Naive B cell (primary cell): ENCODE data around the gene ECPAS. TPM values are rescaled to one million over a fixed set of nuclear protein-coding genes. Genes with fewer than 3 reads are reported as not detected.

ENCODE experiments used
- ATAC-seq, 2 donors: fragments of 150-1000 bp; cut with Tn5 transposase; 2 replicates each; pipeline ENCODE4 v1.10.0; 2021; ENCODE audit warnings: low read depth in 2 of 2, mild to moderate bottlenecking in 2 of 2, moderate library complexity in 2 of 2
- DNase-seq: peaks from one replicate; pipeline ENCODE4 v3.0.0; 2022
- H3K27ac Mint-ChIP-seq, 6 donors: one replicate each; pipeline ENCODE4 v1.8.0; 2020 to 2022; ENCODE audit warnings: mild to moderate bottlenecking in 6 of 6, mixed read lengths in 6 of 6, moderate library complexity in 5 of 6, inconsistent platforms in 2 of 6
- H3K27me3 Mint-ChIP-seq, 3 donors: one replicate each; pipeline ENCODE4 v1.8.0; 2021 to 2022; ENCODE audit warnings: mixed read lengths in 3 of 3, mild to moderate bottlenecking in 1 of 3
- H3K36me3 Mint-ChIP-seq, 2 donors: one replicate each; pipeline ENCODE4 v1.8.0; 2020 to 2022; ENCODE audit warnings: mixed read lengths in 2 of 2, inconsistent platforms in 1 of 2, mild to moderate bottlenecking in 1 of 2
- H3K4me1 Mint-ChIP-seq, 3 donors: one replicate each; pipeline ENCODE4 v1.8.0; 2020 to 2022; ENCODE audit warnings: mixed read lengths in 3 of 3, inconsistent platforms in 1 of 3, mild to moderate bottlenecking in 1 of 3, moderate library complexity in 1 of 3
- H3K4me3 Mint-ChIP-seq, 8 donors: one replicate each; pipeline ENCODE4 v1.8.0; 2020 to 2022; ENCODE audit warnings: mild to moderate bottlenecking in 8 of 8, mixed read lengths in 8 of 8, moderate library complexity in 8 of 8, inconsistent platforms in 2 of 8
- H3K9me3 Mint-ChIP-seq, 7 donors: one replicate each; pipeline ENCODE4 v1.8.0; 2020 to 2022; ENCODE audit warnings: mixed read lengths in 7 of 7, mild to moderate bottlenecking in 5 of 7, inconsistent platforms in 2 of 7, moderate library complexity in 1 of 7
- polyA plus RNA-seq, 6 donors: library from polyadenylated mRNA; unstranded; fragments of 300-500 nt; fragmentation: Illumina TruSeq; gene quantifications; one replicate each; pipeline ENCODE4 v1.2.3, GENCODE V29; 2021; ENCODE audit warnings: low read depth in 6 of 6

Gene ECPAS
- polyA plus RNA-seq, 6 donors from 2014 or later = 5.0 to 10.7 (median 7.3) TPM

- DNase-seq (no peak), ATAC-seq (no peak)
- no peaks in the 10 kb centered on the region for H3K9me3 Mint-ChIP-seq
- H3K4me3 Mint-ChIP-seq = no peak overlapping the region
- H3K36me3 Mint-ChIP-seq = peaks cover 21 to 36% of the 10 kb centered on the region in 2 donors
- no peaks in the 10 kb centered on the region for H3K27me3 Mint-ChIP-seq
- no peak overlapping the region for H3K27ac Mint-ChIP-seq
- H3K4me1 Mint-ChIP-seq = no peaks in the 10 kb centered on the region
Observed at GRCh38 chr9:111389406-111389805, 94.8 kb downstream of the ECPAS start.

GRCh38 chr9:111386386-111386785 is 97.8 kb downstream of the ECPAS start:
- DNase-seq = no peak
- Mint-ChIP-seq H3K36me3 (peaks cover 13 to 21% of the 10 kb centered on the region in 2 donors), H3K27ac (no peak overlapping the region), H3K4me3 (no peak overlapping the region), H3K27me3 (no peaks in the 10 kb centered on the region), H3K4me1 (no peaks in the 10 kb centered on the region), H3K9me3 (no peaks in the 10 kb centered on the region)
- ATAC-seq = no peak

GRCh38 chr9:111381006-111381405 is 103.2 kb downstream of the ECPAS start:
- Mint-ChIP-seq H3K27me3 (no peaks in the 10 kb centered on the region), H3K4me3 (no peak overlapping the region), H3K9me3 (peaks cover 0 to 2% (median 0%) of the 10 kb centered on the region in 7 donors), H3K27ac (no peak overlapping the region), H3K4me1 (no peaks in the 10 kb centered on the region), H3K36me3 (peaks cover 18 to 37% of the 10 kb centered on the region in 2 donors)
- DNase-seq (no peak), ATAC-seq (no peak)

- no peak for DNase-seq
- H3K4me1 Mint-ChIP-seq = no peaks in the 10 kb centered on the region
- peaks cover 0 to 2% (median 0%) of the 10 kb centered on the region in 7 donors for H3K9me3 Mint-ChIP-seq
- ATAC-seq = no peak
- H3K27ac Mint-ChIP-seq = peak overlapping the region in 1 of 6 donors; percentile 0
- H3K4me3 Mint-ChIP-seq = no peak overlapping the region
- peaks cover 21 to 27% of the 10 kb centered on the region in 2 donors for H3K36me3 Mint-ChIP-seq
- H3K27me3 Mint-ChIP-seq = no peaks in the 10 kb centered on the region
Observed at GRCh38 chr9:111375817-111376564, 108.2 kb downstream of the ECPAS start.

GRCh38 chr9:111375062-111375461 is 109.1 kb downstream of the ECPAS start:
- H3K36me3 Mint-ChIP-seq = peaks cover 22 to 36% of the 10 kb centered on the region in 2 donors
- ATAC-seq (no peak), DNase-seq (no peak)
- H3K9me3 Mint-ChIP-seq = peaks cover 0 to 2% (median 0%) of the 10 kb centered on the region in 7 donors
- H3K27ac Mint-ChIP-seq = peak overlapping the region in 1 of 6 donors; percentile 24
- H3K27me3 Mint-ChIP-seq = no peaks in the 10 kb centered on the region
- H3K4me3 Mint-ChIP-seq = no peak overlapping the region
- H3K4me1 Mint-ChIP-seq = no peaks in the 10 kb centered on the region

- H3K27me3 Mint-ChIP-seq = no peaks in the 10 kb centered on the region
- no peak for ATAC-seq
- peaks cover 17 to 53% of the 10 kb centered on the region in 2 donors for H3K36me3 Mint-ChIP-seq
Observed at GRCh38 chr9:111372297-111372696, 111.9 kb downstream of the ECPAS start.

GRCh38 chr9:111366978-111367377 is 117.2 kb downstream of the ECPAS start:
- DNase-seq (no peak), ATAC-seq (no peak)
- Mint-ChIP-seq H3K27ac (no peak overlapping the region), H3K9me3 (no peaks in the 10 kb centered on the region), H3K4me3 (no peak overlapping the region), H3K27me3 (no peaks in the 10 kb centered on the region), H3K36me3 (peaks cover 37 to 82% of the 10 kb centered on the region in 2 donors), H3K4me1 (no peaks in the 10 kb centered on the region)

More at GRCh38 chr9:111372297-111372696, 111.9 kb downstream of the ECPAS start:
- Mint-ChIP-seq H3K27ac (no peak overlapping the region), H3K4me3 (no peak overlapping the region), H3K9me3 (no peaks in the 10 kb centered on the region), H3K4me1 (no peaks in the 10 kb centered on the region)
- no peak for DNase-seq

GRCh38 chr9:111362526-111362925 is 121.7 kb downstream of the ECPAS start:
- no peaks in the 10 kb centered on the region for H3K4me1 Mint-ChIP-seq
- H3K9me3 Mint-ChIP-seq = no peaks in the 10 kb centered on the region
- peaks cover 21 to 50% of the 10 kb centered on the region in 2 donors for H3K36me3 Mint-ChIP-seq
- H3K27me3 Mint-ChIP-seq = no peaks in the 10 kb centered on the region
- ATAC-seq (no peak), DNase-seq (no peak)
- peak overlapping the region in 1 of 6 donors; percentile 97 for H3K27ac Mint-ChIP-seq
- H3K4me3 Mint-ChIP-seq = no peak overlapping the region

GRCh38 chr9:111360881-111361280 is 123.3 kb downstream of the ECPAS start:
- Mint-ChIP-seq H3K9me3 (peaks cover 0 to under 1% (median 0%) of the 10 kb centered on the region in 7 donors), H3K36me3 (peaks cover 21 to 35% of the 10 kb centered on the region in 2 donors), H3K27ac (no peak overlapping the region), H3K4me1 (no peaks in the 10 kb centered on the region), H3K27me3 (no peaks in the 10 kb centered on the region), H3K4me3 (no peak overlapping the region)
- ATAC-seq (no peak), DNase-seq (no peak)

GRCh38 chr9:111356481-111357244 is 127.5 kb downstream of the ECPAS start:
- Mint-ChIP-seq H3K9me3 (peaks cover 0 to 9% (median 2%) of the 10 kb centered on the region in 7 donors), H3K36me3 (peaks cover 0 to 4% of the 10 kb centered on the region in 2 donors), H3K27ac (peak overlapping the region in 1 of 6 donors; percentile 32), H3K27me3 (no peaks in the 10 kb centered on the region), H3K4me3 (no peak overlapping the region), H3K4me1 (no peaks in the 10 kb centered on the region)
- DNase-seq = no peak
- ATAC-seq = no peak

GRCh38 chr9:111352545-111352944 is 131.6 kb downstream of the ECPAS start:
- H3K9me3 Mint-ChIP-seq = peaks cover 0 to 13% (median 2%) of the 10 kb centered on the region in 7 donors
- H3K4me3 Mint-ChIP-seq = no peak overlapping the region
- H3K27ac Mint-ChIP-seq = peak overlapping the region in 1 of 6 donors; percentile 1
- no peak for ATAC-seq
- no peaks in the 10 kb centered on the region for H3K4me1 Mint-ChIP-seq
- peaks cover 0 to 9% (median 0%) of the 10 kb centered on the region in 3 donors for H3K27me3 Mint-ChIP-seq
- no peak for DNase-seq
- no peaks in the 10 kb centered on the region for H3K36me3 Mint-ChIP-seq

- Mint-ChIP-seq H3K36me3 (no peaks in the 10 kb centered on the region), H3K9me3 (peaks cover 0 to 17% (median 0%) of the 10 kb centered on the region in 7 donors), H3K27me3 (peaks cover 0 to 12% (median 6%) of the 10 kb centered on the region in 3 donors), H3K4me3 (no peak overlapping the region), H3K27ac (no peak overlapping the region), H3K4me1 (no peaks in the 10 kb centered on the region)
- DNase-seq (no peak), ATAC-seq (no peak)
Observed at GRCh38 chr9:111350556-111350955, 133.6 kb downstream of the ECPAS start.

- no peak for DNase-seq
- Mint-ChIP-seq H3K27ac (no peak overlapping the region), H3K4me1 (no peaks in the 10 kb centered on the region), H3K4me3 (no peak overlapping the region), H3K27me3 (peaks cover 0 to 14% (median 8%) of the 10 kb centered on the region in 3 donors), H3K9me3 (peaks cover 0 to 18% (median 0%) of the 10 kb centered on the region in 7 donors), H3K36me3 (no peaks in the 10 kb centered on the region)
- ATAC-seq = no peak
Observed at GRCh38 chr9:111349766-111350165, 134.4 kb downstream of the ECPAS start.
